Thyroid gland (tissue), 4 donors: ENCODE data around the gene CACNB4.

Experiments
- POLR2A ChIP-seq, 2 donors: fragments of 450-650 bp; IDR thresholded peaks; one replicate each; pipeline ENCODE4 v1.6.1; 2017; ENCODE audit warnings: antibody characterized with exemption in 2 of 2, mild to moderate bottlenecking in 2 of 2, moderate library complexity in 1 of 2
- TF ChIP-seq, protein P1 (sequence below), 6 experiments: fragments of 200-600 bp in 3 of 6; fragments of 450-650 bp in 3 of 6; sonication (generic) in 3 of 6; IDR thresholded peaks; one replicate each; pipeline ENCODE4 v1.5.1; 2016 to 2019; ENCODE audit warnings: antibody characterized with exemption in 6 of 6, mild to moderate bottlenecking in 2 of 6, inconsistent platforms in 1 of 6, moderate library complexity in 1 of 6

DNA sequence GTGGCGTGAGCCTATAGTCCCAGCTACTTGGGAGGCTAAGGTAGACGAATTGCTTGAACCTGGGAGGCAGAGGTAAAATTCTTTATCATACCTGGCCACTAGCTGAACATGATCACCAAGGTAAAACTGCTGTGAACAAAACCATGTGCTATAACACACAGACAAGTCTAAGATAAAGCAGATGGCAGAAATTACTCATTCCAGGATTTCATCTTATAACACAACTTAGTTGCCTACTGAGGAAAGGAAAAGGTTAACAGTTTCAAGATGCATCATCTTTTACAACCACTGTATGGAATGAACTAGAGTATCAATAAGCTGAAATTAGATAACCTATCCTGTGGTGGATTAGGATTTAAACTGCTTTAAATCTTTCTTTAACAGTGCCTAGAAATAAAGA, 278.9 kb downstream of the CACNB4 start:
- TF ChIP-seq, protein P1, sequence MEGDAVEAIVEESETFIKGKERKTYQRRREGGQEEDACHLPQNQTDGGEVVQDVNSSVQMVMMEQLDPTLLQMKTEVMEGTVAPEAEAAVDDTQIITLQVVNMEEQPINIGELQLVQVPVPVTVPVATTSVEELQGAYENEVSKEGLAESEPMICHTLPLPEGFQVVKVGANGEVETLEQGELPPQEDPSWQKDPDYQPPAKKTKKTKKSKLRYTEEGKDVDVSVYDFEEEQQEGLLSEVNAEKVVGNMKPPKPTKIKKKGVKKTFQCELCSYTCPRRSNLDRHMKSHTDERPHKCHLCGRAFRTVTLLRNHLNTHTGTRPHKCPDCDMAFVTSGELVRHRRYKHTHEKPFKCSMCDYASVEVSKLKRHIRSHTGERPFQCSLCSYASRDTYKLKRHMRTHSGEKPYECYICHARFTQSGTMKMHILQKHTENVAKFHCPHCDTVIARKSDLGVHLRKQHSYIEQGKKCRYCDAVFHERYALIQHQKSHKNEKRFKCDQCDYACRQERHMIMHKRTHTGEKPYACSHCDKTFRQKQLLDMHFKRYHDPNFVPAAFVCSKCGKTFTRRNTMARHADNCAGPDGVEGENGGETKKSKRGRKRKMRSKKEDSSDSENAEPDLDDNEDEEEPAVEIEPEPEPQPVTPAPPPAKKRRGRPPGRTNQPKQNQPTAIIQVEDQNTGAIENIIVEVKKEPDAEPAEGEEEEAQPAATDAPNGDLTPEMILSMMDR (IDR thresholded peaks at IDR 0.05): no peak
- TF ChIP-seq POLR2A (IDR thresholded peaks at IDR 0.05): no peak
